ENCODE measurements around the gene TMEM150C. TPM values are rescaled to one million over a fixed set of nuclear protein-coding genes. Genes with fewer than 3 reads are reported as not detected.

TMEM150C gene
- total RNA-seq, 1 experiment from 2014 or later, result 0.58 TPM

GRCh38 chr4:82569727-82570126 lies 7.9 kb upstream of the TMEM150C start:
- Histone ChIP-seq H3K79me2 (ENCODE audit: low read length) (no peaks in the 10 kb centered on the region), H3K27me3 (ENCODE audit: low read length) (no peaks in the 10 kb centered on the region), H3K4me3 (ENCODE audit: low read length) (no peak overlapping the region), H2AFZ (ENCODE audit: low read length) (no peak overlapping the region), H4K20me1 (ENCODE audit: low read length) (no peaks in the 10 kb centered on the region), H3K4me1 (ENCODE audit: insufficient read depth, low read length) (no peaks in the 10 kb centered on the region), H3K27ac (ENCODE audit: low read length) (no peak overlapping the region), H3K9me3 (ENCODE audit: low read length) (no peaks in the 10 kb centered on the region), H3K4me2 (ENCODE audit: low read length) (no peak overlapping the region), H3K36me3 (ENCODE audit: low read depth, low read length) (no peaks in the 10 kb centered on the region), H3K9ac (ENCODE audit: low read length) (no peak overlapping the region), H3K9me2 (replicated peaks; ENCODE audit: low read length) (no peaks in the 10 kb centered on the region), H3F3A (ENCODE audit: low read length, unreplicated experiment) (no peaks in the 10 kb centered on the region)
- TF ChIP-seq EZH2phosphoT487 (IDR thresholded peaks at IDR 0.05; ENCODE audit: borderline replicate concordance, low read length) (no peak), EZH2 (IDR thresholded peaks at IDR 0.05; ENCODE audit: low read length, unreplicated experiment) (no peak), CTCF (conservative IDR thresholded peaks at IDR 0.05; ENCODE audit: low read depth, low read length) (no peak)
- BruUV-seq (replicated peaks), result no TSS peak
- DNase-seq (no peak), ATAC-seq (no peak)
- ChIA-PET POLR2A (ENCODE audit: unreplicated experiment) (no interaction called here), CTCF (no interaction called here)
- intact Hi-C loops (cut with micrococcal nuclease), result no loop called here

- Histone ChIP-seq H3K36me3 (ENCODE audit: low read depth, low read length) (no peaks in the 10 kb centered on the region), H3K4me2 (ENCODE audit: low read length) (no peak overlapping the region), H3K9me3 (ENCODE audit: low read length) (no peaks in the 10 kb centered on the region), H3F3A (ENCODE audit: low read length, unreplicated experiment) (no peaks in the 10 kb centered on the region), H4K20me1 (ENCODE audit: low read length) (no peaks in the 10 kb centered on the region), H2AFZ (ENCODE audit: low read length) (no peak overlapping the region), H3K27me3 (ENCODE audit: low read length) (no peaks in the 10 kb centered on the region), H3K4me1 (ENCODE audit: insufficient read depth, low read length) (no peaks in the 10 kb centered on the region), H3K9ac (ENCODE audit: low read length) (no peak overlapping the region), H3K27ac (ENCODE audit: low read length) (no peak overlapping the region), H3K79me2 (ENCODE audit: low read length) (no peaks in the 10 kb centered on the region), H3K9me2 (replicated peaks; ENCODE audit: low read length) (no peaks in the 10 kb centered on the region), H3K4me3 (ENCODE audit: low read length) (no peak overlapping the region)
- ATAC-seq (no peak), DNase-seq (no peak)
- CTCF ChIA-PET, result no interaction called here
- intact Hi-C loops (cut with micrococcal nuclease), result no loop called here
- no peak for TF ChIP-seq EZH2phosphoT487 (IDR thresholded peaks at IDR 0.05; ENCODE audit: borderline replicate concordance, low read length)
- no peak for TF ChIP-seq CTCF (conservative IDR thresholded peaks at IDR 0.05; ENCODE audit: low read depth, low read length)
- no peak for TF ChIP-seq EZH2 (IDR thresholded peaks at IDR 0.05; ENCODE audit: low read length, unreplicated experiment)
- POLR2A ChIA-PET (ENCODE audit: unreplicated experiment), result no interaction called here
- BruUV-seq (replicated peaks), result no TSS peak
Observed at GRCh38 chr4:82569076-82569475, 7.3 kb upstream of the TMEM150C start.

GRCh38 chr4:82567444-82567843 lies 5.7 kb upstream of the TMEM150C start:
- no peaks in the 10 kb centered on the region for H3K9me3 ChIP-seq (ENCODE audit: low read length)
- H3K27me3 ChIP-seq (ENCODE audit: low read length), result 0 out of 2 replicates have a peak, but pooled peaks cover under 1% of the 10 kb centered on the region
- no peak overlapping the region for H3K27ac ChIP-seq (ENCODE audit: low read length)
- no TSS peak for BruUV-seq (replicated peaks)
- DNase-seq (no peak), ATAC-seq (no peak)
- ChIA-PET CTCF (no interaction called here), POLR2A (ENCODE audit: unreplicated experiment) (no interaction called here)
- no peaks in the 10 kb centered on the region for H3K4me1 ChIP-seq (ENCODE audit: insufficient read depth, low read length)
- H3K9me2 ChIP-seq (replicated peaks; ENCODE audit: low read length), result no peaks in the 10 kb centered on the region
- H3K4me3 ChIP-seq (ENCODE audit: low read length), result no peak overlapping the region
- intact Hi-C loops (cut with micrococcal nuclease), result no loop called here
- H3K9ac ChIP-seq (ENCODE audit: low read length), result no peak overlapping the region
- H4K20me1 ChIP-seq (ENCODE audit: low read length), result no peaks in the 10 kb centered on the region
- no peaks in the 10 kb centered on the region for H3K79me2 ChIP-seq (ENCODE audit: low read length)
- no peak overlapping the region for H2AFZ ChIP-seq (ENCODE audit: low read length)
- no peaks in the 10 kb centered on the region for H3K36me3 ChIP-seq (ENCODE audit: low read depth, low read length)
- H3F3A ChIP-seq (ENCODE audit: low read length, unreplicated experiment), result no peaks in the 10 kb centered on the region
- no peak overlapping the region for H3K4me2 ChIP-seq (ENCODE audit: low read length)
- TF ChIP-seq EZH2phosphoT487 (IDR thresholded peaks at IDR 0.05; ENCODE audit: borderline replicate concordance, low read length) (no peak), CTCF (conservative IDR thresholded peaks at IDR 0.05; ENCODE audit: low read depth, low read length) (no peak), EZH2 (IDR thresholded peaks at IDR 0.05; ENCODE audit: low read length, unreplicated experiment) (no peak)

Data from PC-3 (cell line).